Activated CD4-positive, alpha-beta T cell treated with anti-CD3 and anti-CD28 coated beads, Interleukin-2, amount 10 ng/mL, durations not matched to agents 7 days and 5 days (primary cell): ENCODE measurements around the gene ITLN2. TPM values are rescaled to one million over a fixed set of nuclear protein-coding genes. Genes with fewer than 3 reads are reported as not detected.
A peak's percentile ranks its signal among the peaks of the same experiment; 100 is the strongest.
"Not testable (repeated sequence)": the region's sequence is repeated elsewhere in the genome, so short reads cannot be mapped to it uniquely, and the experiment has no call there.

Source experiments
- CTCF ChIA-PET: fragments of 350-600 bp; sonication (Branson Sonifier 250); formaldehyde crosslinking; loops from one replicate; lab custom pipeline; 2021; ENCODE audit warnings: antibody characterized with exemption; lab: Charles Lee
- POLR2A ChIA-PET: fragments of 350-600 bp; sonication (Branson Sonifier 250); formaldehyde crosslinking; loops from one replicate; lab custom pipeline; 2021; ENCODE audit warnings: antibody characterized with exemption; lab: Charles Lee
- DNase-seq: peaks from one replicate; pipeline ENCODE4 v3.0.0-alpha.2; 2020
- H3K27ac Mint-ChIP-seq: one replicate; pipeline ENCODE4 v1.8.0; 2021; ENCODE audit warnings: mild to moderate bottlenecking, moderate library complexity, mixed read lengths
- H3K27me3 Mint-ChIP-seq: one replicate; pipeline ENCODE4 v1.8.0; 2021; ENCODE audit warnings: mixed read lengths
- H3K36me3 Mint-ChIP-seq: one replicate; pipeline ENCODE4 v1.8.0; 2021; ENCODE audit warnings: low read depth, mixed read lengths
- H3K4me1 Mint-ChIP-seq: one replicate; pipeline ENCODE4 v1.8.0; 2021; ENCODE audit warnings: mixed read lengths
- H3K4me3 Mint-ChIP-seq: one replicate; pipeline ENCODE4 v1.8.0; 2021; ENCODE audit warnings: mild to moderate bottlenecking, moderate library complexity, mixed read lengths
- H3K9me3 Mint-ChIP-seq: one replicate; pipeline ENCODE4 v1.8.0; 2021; ENCODE audit warnings: mixed read lengths
- total RNA-seq, 2 experiments: library from RNA; stranded (reverse); gene quantifications; one replicate each; pipeline ENCODE4 v1.2.3, GENCODE V29; 2021

ITLN2 gene
- total RNA-seq, result not detected

DNA sequence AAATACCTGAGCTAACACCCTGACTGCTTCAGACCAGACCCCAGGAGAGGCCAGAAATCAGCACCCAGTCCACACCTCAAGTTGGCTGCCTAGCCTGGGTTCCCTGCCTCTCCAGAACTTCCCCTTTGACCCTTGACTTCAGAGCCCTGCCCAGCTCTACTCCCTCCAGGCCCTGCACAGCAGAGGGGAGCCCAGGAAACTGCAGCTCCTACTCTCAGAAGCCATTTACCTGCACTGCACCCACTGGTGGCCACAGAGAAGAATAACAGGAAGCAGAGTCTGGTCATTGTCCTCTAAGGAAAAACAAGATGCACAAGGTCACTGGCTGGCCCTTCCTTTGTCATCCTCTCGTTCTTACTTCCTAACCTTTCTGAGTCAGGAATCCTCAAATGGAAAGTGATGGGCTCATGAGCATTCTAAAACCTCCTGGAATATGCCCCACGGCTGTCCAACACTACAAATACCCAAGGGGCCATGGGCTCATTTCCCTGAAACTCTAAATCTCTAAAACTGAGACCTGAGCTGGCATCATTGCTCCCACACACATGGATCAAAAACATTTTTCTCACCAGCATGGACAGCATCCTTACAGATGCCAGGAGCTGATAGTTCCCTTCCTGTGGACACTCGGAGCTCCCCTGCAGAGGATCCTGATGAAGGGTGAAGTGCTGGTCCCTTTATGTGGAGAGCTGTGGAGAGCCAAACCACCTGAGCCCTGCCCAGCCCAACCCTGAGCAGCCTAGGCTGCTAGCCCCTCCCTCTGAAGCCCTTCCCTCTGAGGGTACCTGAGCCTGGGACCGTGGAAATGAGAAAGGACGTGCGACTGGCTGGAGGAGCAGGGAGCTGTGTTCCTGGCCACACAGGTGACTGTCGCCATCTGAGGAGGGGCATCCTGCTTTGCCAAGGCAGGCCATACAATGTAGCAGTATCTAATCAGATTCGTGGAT lies at the start of gene ITLN2:
ITLN2 (minus strand) TSS at position 652 of the 947 bp plus-strand sequence; CDS start at position 584, 68 bp downstream.
- CTCF ChIA-PET, result interaction anchor here (0.5 to 5.4 kb wide), 25 partner anchors 9 to 855 kb away, joined by 3 to 87 read pairs (median 4); no protein-coding TSS in a partner anchor

GRCh38 chr1:161001525-161001924 lies 46.9 kb upstream of the ITLN2 start:
- Mint-ChIP-seq H3K4me3 (no peak overlapping the region), H3K9me3 (no peaks in the 10 kb centered on the region), H3K4me1 (peaks cover 4% of the 10 kb centered on the region), H3K27me3 (no peaks in the 10 kb centered on the region), H3K27ac (no peak overlapping the region), H3K36me3 (peaks cover 4% of the 10 kb centered on the region)
- no peak for DNase-seq
- POLR2A ChIA-PET, result no interaction called here
- CTCF ChIA-PET, result no interaction called here

More for the DNA sequence above, at the start of gene ITLN2:
- H3K36me3 Mint-ChIP-seq, result no peaks in the 10 kb centered on the region
- H3K27ac Mint-ChIP-seq, result peak within 1 kb of the TSS; percentile 65
- H3K4me1 Mint-ChIP-seq, result peaks cover 11% of the 10 kb centered on the region
- no peak within 1 kb of the TSS for H3K4me3 Mint-ChIP-seq
- no peaks in the 10 kb centered on the region for H3K9me3 Mint-ChIP-seq
- peak; percentile 59 for DNase-seq
- POLR2A ChIA-PET, result no interaction called here
- no peaks in the 10 kb centered on the region for H3K27me3 Mint-ChIP-seq

GRCh38 chr1:161000736-161001480 lies 46.3 kb upstream of the ITLN2 start:
- no peak overlapping the region for H3K27ac Mint-ChIP-seq
- CTCF ChIA-PET, result interaction anchor here (0.7 to 1.4 kb wide), 4 partner anchors 11 to 210 kb away, joined by 3 to 10 read pairs (median 3); no protein-coding TSS in a partner anchor
- peaks cover 4% of the 10 kb centered on the region for H3K4me1 Mint-ChIP-seq
- POLR2A ChIA-PET, result no interaction called here
- H3K4me3 Mint-ChIP-seq, result no peak overlapping the region
- no peak for DNase-seq
- H3K9me3 Mint-ChIP-seq, result no peaks in the 10 kb centered on the region
- H3K36me3 Mint-ChIP-seq, result peaks cover 4% of the 10 kb centered on the region
- H3K27me3 Mint-ChIP-seq, result no peaks in the 10 kb centered on the region

DNA sequence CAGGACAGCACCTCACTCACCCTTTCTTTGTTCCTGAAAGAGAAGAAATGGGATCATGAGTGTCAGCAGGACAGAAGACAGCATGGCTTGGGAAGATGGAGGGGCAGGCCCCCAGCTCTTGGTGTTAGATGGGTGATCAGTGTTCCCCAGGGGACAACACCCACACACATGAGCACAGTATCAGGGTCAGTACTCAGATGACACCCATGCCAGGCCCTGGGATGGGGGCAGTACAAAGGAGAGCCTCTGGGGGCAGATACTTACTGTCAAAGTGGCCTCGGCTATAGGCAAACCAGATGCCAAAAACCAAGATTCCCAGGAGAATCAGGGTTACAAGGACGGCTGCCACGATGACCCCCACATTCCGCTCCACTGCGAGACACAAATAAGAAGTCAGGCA lies 44.8 kb upstream of the ITLN2 start:
- H3K4me1 Mint-ChIP-seq, result peaks cover 6% of the 10 kb centered on the region
- CTCF ChIA-PET, result interaction anchor here (0.7 to 1.4 kb wide), 3 partner anchors 12 to 19 kb away, joined by 3 to 4 read pairs (median 3); no protein-coding TSS in a partner anchor
- no peaks in the 10 kb centered on the region for H3K9me3 Mint-ChIP-seq
- H3K27me3 Mint-ChIP-seq, result no peaks in the 10 kb centered on the region
- no peak for DNase-seq
- no peak overlapping the region for H3K27ac Mint-ChIP-seq
- H3K36me3 Mint-ChIP-seq, result peaks cover 4% of the 10 kb centered on the region
- POLR2A ChIA-PET, result no interaction called here
- H3K4me3 Mint-ChIP-seq, result no peak overlapping the region

DNA sequence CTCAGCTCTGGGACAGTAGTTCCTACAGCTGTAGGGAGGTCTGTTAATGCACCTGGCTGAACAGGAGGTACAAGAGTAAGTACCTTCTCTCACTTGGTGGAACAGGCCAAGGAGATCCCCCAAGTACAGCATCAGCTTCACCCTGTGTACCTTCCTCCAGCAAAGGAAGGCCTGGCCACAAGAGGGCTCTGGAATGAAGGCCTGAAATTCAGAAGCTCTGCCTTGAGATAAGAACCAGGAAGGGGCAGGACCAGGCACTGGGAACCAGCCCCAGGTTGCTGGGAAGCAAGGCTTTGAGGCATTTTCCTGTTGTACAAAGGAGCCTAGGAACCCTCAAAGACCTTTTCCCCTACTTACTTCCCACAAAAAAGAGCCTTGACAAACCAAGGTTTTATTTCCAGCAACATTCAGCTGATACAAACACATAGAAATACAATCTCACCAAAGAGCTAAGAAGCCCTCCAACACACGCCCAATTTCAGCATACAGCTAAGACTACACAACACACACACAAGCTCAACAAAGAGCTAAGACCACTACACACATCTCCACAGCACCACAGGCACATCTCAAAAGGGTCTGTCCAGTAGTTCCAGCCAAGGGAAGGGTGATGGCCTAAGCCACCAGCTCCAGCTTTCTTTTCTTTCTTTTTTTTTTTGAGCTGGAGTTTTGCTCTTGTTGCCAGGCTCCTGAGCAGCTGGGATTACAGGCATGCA lies 42.9 kb upstream of the ITLN2 start:
- no peaks in the 10 kb centered on the region for H3K27me3 Mint-ChIP-seq
- peaks cover 4% of the 10 kb centered on the region for H3K36me3 Mint-ChIP-seq
- H3K27ac Mint-ChIP-seq, result no peak overlapping the region
- H3K4me3 Mint-ChIP-seq, result no peak overlapping the region
- H3K9me3 Mint-ChIP-seq, result no peaks in the 10 kb centered on the region
- POLR2A ChIA-PET, result no interaction called here
- peak; percentile 61 for DNase-seq
- CTCF ChIA-PET, result interaction anchor here (0.7 to 2.7 kb wide), 13 partner anchors 9 to 385 kb away, joined by 3 to 14 read pairs (median 3); partner anchors contain the start of gene KLHDC9
- peaks cover 6% of the 10 kb centered on the region for H3K4me1 Mint-ChIP-seq

- peaks cover 6% of the 10 kb centered on the region for H3K4me1 Mint-ChIP-seq
- CTCF ChIA-PET, result interaction anchor here (1.0 to 2.7 kb wide), 3 partner anchors 101 to 119 kb away, joined by 3 to 14 read pairs (median 4); partner anchors contain the start of gene KLHDC9
- DNase-seq, result no peak
- POLR2A ChIA-PET, result no interaction called here
- no peak overlapping the region for H3K27ac Mint-ChIP-seq
- H3K9me3 Mint-ChIP-seq, result no peaks in the 10 kb centered on the region
- no peaks in the 10 kb centered on the region for H3K27me3 Mint-ChIP-seq
- H3K36me3 Mint-ChIP-seq, result peaks cover 4% of the 10 kb centered on the region
- H3K4me3 Mint-ChIP-seq, result no peak overlapping the region
Measured at GRCh38 chr1:160996178-160996577, 41.6 kb upstream of the ITLN2 start.

DNA sequence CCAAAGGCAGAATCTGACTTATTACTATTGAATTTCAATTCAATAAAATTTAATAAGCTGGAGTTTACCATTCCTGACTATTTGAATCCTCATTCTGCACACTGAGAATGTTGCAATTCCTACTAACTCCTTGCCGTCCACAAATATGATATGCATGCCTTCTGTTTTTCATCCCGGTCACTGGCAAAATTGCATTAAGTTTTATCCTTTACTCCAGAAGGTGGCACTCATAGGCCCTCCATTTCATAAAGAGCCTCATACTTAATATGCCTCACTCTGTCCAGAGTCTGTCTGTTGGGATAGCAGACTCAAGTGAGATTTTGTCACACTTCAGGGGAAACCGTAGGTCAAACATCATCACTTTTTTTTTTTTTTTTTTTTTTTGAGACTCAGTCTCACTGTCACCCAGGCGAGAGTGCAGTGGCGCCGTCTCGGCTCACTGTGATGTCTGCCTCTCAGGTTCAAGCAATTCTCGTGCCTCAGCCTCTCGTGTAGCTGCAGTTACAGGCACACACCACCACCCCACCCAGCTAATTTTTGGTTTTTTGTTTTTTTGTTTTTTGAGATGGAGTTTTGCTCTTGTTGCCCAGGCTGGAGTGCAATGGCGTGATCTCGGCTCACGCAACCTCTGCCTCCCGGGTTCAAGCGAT lies 39.1 kb upstream of the ITLN2 start:
- Mint-ChIP-seq H3K9me3 (no peaks in the 10 kb centered on the region), H3K4me1 (peaks cover 13% of the 10 kb centered on the region), H3K27me3 (no peaks in the 10 kb centered on the region), H3K27ac (no peak overlapping the region), H3K36me3 (peaks cover 2% of the 10 kb centered on the region), H3K4me3 (no peak overlapping the region)
- CTCF ChIA-PET, result interaction anchor here (0.6 to 1.3 kb wide), 5 partner anchors 13 to 318 kb away, joined by 3 to 4 read pairs (median 3); partner anchors contain the start of gene KLHDC9
- peak; percentile 8 for DNase-seq
- POLR2A ChIA-PET, result interaction anchor here (0.6 kb wide), 1 partner anchor 134 kb away, joined by 3 read pairs; no protein-coding TSS in a partner anchor

DNA sequence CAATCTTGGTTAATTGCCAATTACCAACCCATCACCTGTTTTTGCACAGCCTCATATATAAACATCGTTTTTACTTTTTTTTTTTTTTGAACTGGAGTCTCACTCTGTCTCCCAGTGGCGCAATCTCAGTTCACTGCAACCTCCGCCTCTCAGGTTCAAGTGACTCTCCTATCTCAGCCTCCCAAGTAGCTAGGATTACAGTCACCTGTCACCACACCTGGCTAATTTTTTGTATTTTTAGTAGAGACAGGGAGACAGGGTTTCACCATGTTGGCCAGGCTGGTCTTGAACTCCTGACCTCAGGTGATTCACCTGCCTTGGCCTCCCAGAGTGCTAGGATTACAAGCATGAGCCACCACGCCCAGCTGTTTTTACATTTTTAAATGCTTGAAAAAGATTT lies 37.4 kb upstream of the ITLN2 start:
- not testable (repeated sequence) for H3K27ac Mint-ChIP-seq, H3K9me3 Mint-ChIP-seq, DNase-seq, H3K36me3 Mint-ChIP-seq, H3K27me3 Mint-ChIP-seq, H3K4me1 Mint-ChIP-seq, H3K4me3 Mint-ChIP-seq
- ChIA-PET CTCF (interaction anchor here (0.7 to 2.6 kb wide), 2 partner anchors 100 to 157 kb away, joined by 3 to 8 read pairs; no protein-coding TSS in a partner anchor), POLR2A (interaction anchor here (0.8 kb wide), 1 partner anchor 68 kb away, joined by 3 read pairs; no protein-coding TSS in a partner anchor)

- Mint-ChIP-seq H3K4me1 (peaks cover 7% of the 10 kb centered on the region), H3K27ac (no peak overlapping the region), H3K9me3 (no peaks in the 10 kb centered on the region), H3K27me3 (peaks cover 10% of the 10 kb centered on the region), H3K36me3 (no peaks in the 10 kb centered on the region), H3K4me3 (no peak overlapping the region)
- DNase-seq, result no peak
- ChIA-PET POLR2A (no interaction called here), CTCF (interaction anchor here (0.8 to 1.9 kb wide), 4 partner anchors 10 to 111 kb away, joined by 3 to 9 read pairs (median 4); partner anchors contain the start of genes ITLN2 and KLHDC9)
Measured at GRCh38 chr1:160987359-160988050, 32.9 kb upstream of the ITLN2 start.

GRCh38 chr1:160985723-160986122 lies 31.1 kb upstream of the ITLN2 start:
- DNase-seq, result no peak
- Mint-ChIP-seq H3K36me3 (no peaks in the 10 kb centered on the region), H3K4me1 (peaks cover 18% of the 10 kb centered on the region), H3K27me3 (peaks cover 25% of the 10 kb centered on the region), H3K27ac (no peak overlapping the region), H3K9me3 (no peaks in the 10 kb centered on the region), H3K4me3 (no peak overlapping the region)
- CTCF ChIA-PET, result no interaction called here
- POLR2A ChIA-PET, result no interaction called here
